Measurements from ENCODE around the gene RYR3. TPM values are rescaled to one million over a fixed set of nuclear protein-coding genes. Genes with fewer than 3 reads are reported as not detected.
A peak's percentile ranks its signal among the peaks of the same experiment; 100 is the strongest.

RYR3 gene
- total RNA-seq, 1 donor from 2014 or later: 0.07 TPM

DNA sequence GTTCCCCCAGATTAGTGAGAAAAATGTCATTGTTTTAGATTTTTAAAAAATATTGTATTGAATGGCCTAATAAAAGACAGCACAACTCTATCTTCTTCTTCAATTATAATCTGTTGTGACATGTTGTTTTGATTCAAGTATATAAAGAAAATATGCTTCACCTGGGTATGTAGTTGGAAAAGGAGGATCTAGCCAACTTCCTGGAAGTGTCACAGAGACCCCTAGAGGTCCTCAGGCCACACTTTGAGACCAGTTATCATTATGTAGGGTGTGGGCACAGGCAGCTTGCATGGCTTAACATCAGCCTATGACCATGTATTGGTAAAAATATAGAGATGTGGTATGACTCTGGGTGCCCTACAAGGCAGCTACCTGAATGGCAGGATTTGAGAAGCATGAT, 14.7 kb upstream of the RYR3 start:
- no peak for DNase-seq (ENCODE audit: low spot score)
- Mint-ChIP-seq H3K36me3 (ENCODE audit: low read depth) (no peaks in the 10 kb centered on the region), H3K4me1 (ENCODE audit: low read depth) (peaks cover 21% of the 10 kb centered on the region), H3K27me3 (ENCODE audit: low read depth) (peaks cover 6% of the 10 kb centered on the region), H3K27ac (ENCODE audit: unreplicated experiment) (no peak overlapping the region), H3K4me3 (ENCODE audit: unreplicated experiment) (no peak overlapping the region), H3K9me3 (ENCODE audit: low read depth) (no peaks in the 10 kb centered on the region)
- TF ChIP-seq, protein P1, sequence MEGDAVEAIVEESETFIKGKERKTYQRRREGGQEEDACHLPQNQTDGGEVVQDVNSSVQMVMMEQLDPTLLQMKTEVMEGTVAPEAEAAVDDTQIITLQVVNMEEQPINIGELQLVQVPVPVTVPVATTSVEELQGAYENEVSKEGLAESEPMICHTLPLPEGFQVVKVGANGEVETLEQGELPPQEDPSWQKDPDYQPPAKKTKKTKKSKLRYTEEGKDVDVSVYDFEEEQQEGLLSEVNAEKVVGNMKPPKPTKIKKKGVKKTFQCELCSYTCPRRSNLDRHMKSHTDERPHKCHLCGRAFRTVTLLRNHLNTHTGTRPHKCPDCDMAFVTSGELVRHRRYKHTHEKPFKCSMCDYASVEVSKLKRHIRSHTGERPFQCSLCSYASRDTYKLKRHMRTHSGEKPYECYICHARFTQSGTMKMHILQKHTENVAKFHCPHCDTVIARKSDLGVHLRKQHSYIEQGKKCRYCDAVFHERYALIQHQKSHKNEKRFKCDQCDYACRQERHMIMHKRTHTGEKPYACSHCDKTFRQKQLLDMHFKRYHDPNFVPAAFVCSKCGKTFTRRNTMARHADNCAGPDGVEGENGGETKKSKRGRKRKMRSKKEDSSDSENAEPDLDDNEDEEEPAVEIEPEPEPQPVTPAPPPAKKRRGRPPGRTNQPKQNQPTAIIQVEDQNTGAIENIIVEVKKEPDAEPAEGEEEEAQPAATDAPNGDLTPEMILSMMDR (IDR thresholded peaks at IDR 0.05): no peak

DNA sequence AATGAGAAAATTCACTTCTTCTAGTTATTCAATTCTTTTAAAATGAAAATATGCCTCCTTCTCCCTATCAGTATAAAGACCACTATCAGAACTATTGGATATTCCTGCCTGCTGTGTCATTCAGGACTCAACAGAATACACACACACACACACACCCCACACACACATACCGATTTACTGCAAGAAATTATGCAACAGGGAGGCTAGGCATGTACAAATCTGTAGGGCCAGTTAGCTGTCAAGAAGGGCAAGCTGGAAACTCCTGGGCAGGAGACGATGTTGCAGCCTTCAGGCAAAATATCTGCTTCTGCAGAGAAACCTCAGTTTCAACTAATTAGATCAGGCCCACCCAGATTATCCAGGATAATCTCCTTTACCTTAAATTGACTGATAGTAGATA, 13.9 kb upstream of the RYR3 start:
- DNase-seq (ENCODE audit: low spot score): no peak
- peaks cover 21% of the 10 kb centered on the region for H3K4me1 Mint-ChIP-seq (ENCODE audit: low read depth)
- no peak overlapping the region for H3K27ac Mint-ChIP-seq (ENCODE audit: unreplicated experiment)
- TF ChIP-seq, protein P1 (IDR thresholded peaks at IDR 0.05): no peak
- no peaks in the 10 kb centered on the region for H3K9me3 Mint-ChIP-seq (ENCODE audit: low read depth)
- H3K4me3 Mint-ChIP-seq (ENCODE audit: unreplicated experiment): no peak overlapping the region
- H3K27me3 Mint-ChIP-seq (ENCODE audit: low read depth): peaks cover 9% of the 10 kb centered on the region
- H3K36me3 Mint-ChIP-seq (ENCODE audit: low read depth): no peaks in the 10 kb centered on the region

DNA sequence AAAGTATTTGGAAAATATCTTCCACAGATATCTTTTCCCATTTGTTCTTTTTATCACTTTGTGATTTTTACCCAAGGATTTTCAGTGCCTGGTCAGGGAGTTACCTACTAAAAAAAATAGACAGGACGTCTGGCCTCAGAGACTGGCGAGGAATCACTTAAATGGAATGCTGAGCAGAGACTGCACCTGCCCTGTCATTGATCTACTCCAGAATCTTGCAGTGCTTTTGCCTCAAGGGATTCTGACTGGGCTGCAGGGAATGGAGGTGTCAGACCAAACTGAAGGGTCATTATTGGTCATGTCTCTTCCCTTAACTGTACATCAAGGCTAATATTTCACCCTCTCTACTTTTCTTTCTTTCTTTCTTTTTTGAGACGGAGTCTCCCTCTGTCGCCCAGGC, 12.1 kb upstream of the RYR3 start:
- no peaks in the 10 kb centered on the region for H3K36me3 Mint-ChIP-seq (ENCODE audit: low read depth)
- H3K4me1 Mint-ChIP-seq (ENCODE audit: low read depth): peaks cover 10% of the 10 kb centered on the region
- peaks cover 24% of the 10 kb centered on the region for H3K27me3 Mint-ChIP-seq (ENCODE audit: low read depth)
- TF ChIP-seq, protein P1 (IDR thresholded peaks at IDR 0.05): no peak
- no peak overlapping the region for H3K4me3 Mint-ChIP-seq (ENCODE audit: unreplicated experiment)
- no peak overlapping the region for H3K27ac Mint-ChIP-seq (ENCODE audit: unreplicated experiment)
- no peaks in the 10 kb centered on the region for H3K9me3 Mint-ChIP-seq (ENCODE audit: low read depth)
- no peak for DNase-seq (ENCODE audit: low spot score)

DNA sequence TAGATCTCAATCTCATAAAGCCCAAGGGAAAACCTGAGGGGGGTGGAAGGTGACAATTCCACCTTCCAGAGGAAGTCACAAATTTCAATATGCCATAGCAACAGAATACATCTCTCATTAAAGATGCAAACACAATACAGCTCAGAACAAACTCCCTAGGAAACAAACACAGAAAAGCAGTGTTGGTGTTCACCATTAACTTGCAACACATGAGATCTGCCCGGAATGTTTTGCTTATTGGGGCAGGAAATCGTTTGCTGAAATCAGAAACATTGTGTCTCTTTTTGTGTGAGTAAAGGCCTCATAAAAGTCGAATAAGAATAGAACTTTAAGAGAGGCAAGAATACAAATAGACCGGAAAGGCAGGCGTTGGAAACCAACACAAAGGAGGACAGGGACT, 5.8 kb upstream of the RYR3 start:
- no peaks in the 10 kb centered on the region for H3K9me3 Mint-ChIP-seq (ENCODE audit: low read depth)
- no peak overlapping the region for H3K27ac Mint-ChIP-seq (ENCODE audit: unreplicated experiment)
- H3K4me3 Mint-ChIP-seq (ENCODE audit: unreplicated experiment): no peak overlapping the region
- TF ChIP-seq, protein P1 (IDR thresholded peaks at IDR 0.05): no peak
- no peak for DNase-seq (ENCODE audit: low spot score)
- H3K36me3 Mint-ChIP-seq (ENCODE audit: low read depth): no peaks in the 10 kb centered on the region
- H3K4me1 Mint-ChIP-seq (ENCODE audit: low read depth): peaks cover under 1% of the 10 kb centered on the region
- peaks cover 72% of the 10 kb centered on the region for H3K27me3 Mint-ChIP-seq (ENCODE audit: low read depth)

DNA sequence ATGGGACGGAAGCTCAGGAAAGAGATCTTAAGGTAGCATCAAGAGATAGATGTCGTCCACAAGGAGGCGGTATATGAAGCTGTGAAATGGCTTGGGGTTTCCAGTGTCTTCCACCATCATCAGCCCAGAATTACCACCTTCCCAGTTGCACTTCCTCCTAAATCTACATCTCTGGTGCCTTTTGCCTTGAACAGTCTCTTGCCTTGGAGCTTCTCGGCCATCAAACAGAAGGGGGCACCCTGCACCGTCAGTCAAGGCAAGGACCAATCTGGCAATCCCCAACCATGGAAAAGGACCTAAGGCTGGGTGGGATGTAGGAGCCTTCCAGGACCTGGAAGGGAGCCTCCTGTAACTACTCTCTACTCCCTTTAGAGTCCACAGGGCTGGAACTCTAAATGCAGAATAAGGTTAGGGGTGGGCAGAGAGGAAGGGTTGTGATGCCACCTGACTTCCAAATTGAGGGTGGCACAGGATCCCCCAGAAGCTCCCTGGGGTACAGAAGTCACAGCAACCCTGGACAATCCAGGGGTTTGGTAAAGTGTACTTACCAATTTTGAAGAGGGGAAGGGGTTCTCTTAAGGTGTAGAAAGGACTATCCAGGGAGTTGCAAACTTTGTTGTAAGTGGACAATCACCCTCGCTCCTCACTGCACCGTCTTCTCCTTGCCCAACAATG, 1.0 kb upstream of the RYR3 start:
- no peak overlapping the region for H3K27ac Mint-ChIP-seq (ENCODE audit: unreplicated experiment)

More for the DNA sequence above, 1.0 kb upstream of the RYR3 start:
- Mint-ChIP-seq H3K4me1 (ENCODE audit: low read depth) (peaks cover 8% of the 10 kb centered on the region), H3K27me3 (ENCODE audit: low read depth) (peaks cover 71% of the 10 kb centered on the region), H3K9me3 (ENCODE audit: low read depth) (no peaks in the 10 kb centered on the region), H3K36me3 (ENCODE audit: low read depth) (peaks cover 2% of the 10 kb centered on the region), H3K4me3 (ENCODE audit: unreplicated experiment) (peak overlapping the region; percentile 28)
- TF ChIP-seq, protein P1 (IDR thresholded peaks at IDR 0.05): peak; percentile 48
- no peak for DNase-seq (ENCODE audit: low spot score)

Data from chondrocyte (in vitro differentiated cells).